Measurements from ENCODE around the gene ECT2L. TPM values are rescaled to one million over a fixed set of nuclear protein-coding genes. Genes with fewer than 3 reads are reported as not detected.

ECT2L gene
- total RNA-seq, 1 experiment from 2014 or later, result not detected

DNA sequence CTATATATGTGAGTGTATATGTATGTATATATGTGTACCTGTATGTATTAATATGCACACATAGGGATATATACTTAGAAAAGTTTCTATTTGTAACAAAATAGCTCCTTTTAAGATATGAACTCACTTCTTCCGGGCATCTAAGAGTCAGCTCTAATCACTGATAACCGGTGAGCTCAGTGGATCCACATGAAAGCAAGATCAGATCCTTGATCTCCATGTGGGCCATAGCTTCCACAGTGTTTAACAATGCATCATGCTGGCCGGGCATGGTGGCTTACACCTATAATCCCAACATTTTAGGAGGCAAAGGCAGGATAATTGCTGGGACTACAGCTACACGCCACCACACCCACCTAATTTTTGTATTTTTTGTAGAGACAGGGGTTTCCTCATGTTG, 52.6 kb downstream of the ECT2L start:
- Histone ChIP-seq H3K4me1 (ENCODE audit: control insufficient read depth in 1 of 2, insufficient read depth in 2 of 2, low read length in 2 of 2) (no peaks in the 10 kb centered on the region), H3K9me3 (ENCODE audit: control insufficient read depth in 1 of 2, insufficient read depth in 1 of 2, low read depth in 1 of 2, low read length in 2 of 2) (no peaks in the 10 kb centered on the region), H3K79me2 (ENCODE audit: insufficient read depth, low read length) (no peaks in the 10 kb centered on the region), H3K4me3 (replicated peaks in 1 of 2; ENCODE audit: low read depth in 1 of 2, low read length in 2 of 2) (no peak overlapping the region), H3K36me3 (ENCODE audit: control insufficient read depth in 1 of 2, insufficient read depth in 2 of 2, low read length in 2 of 2) (no peaks in the 10 kb centered on the region), H3K4me2 (ENCODE audit: low read length) (no peak overlapping the region), H2AFZ (ENCODE audit: low read depth, low read length, poor library complexity, severe bottlenecking) (no peak overlapping the region), H3K27ac (ENCODE audit: low read depth, low read length) (no peak overlapping the region), H3K9me2 (ENCODE audit: insufficient read depth) (no peaks in the 10 kb centered on the region), H3K27me3 (ENCODE audit: insufficient read depth, low read length) (no peaks in the 10 kb centered on the region), H3K9ac (ENCODE audit: low read length) (no peak overlapping the region), H4K20me1 (ENCODE audit: insufficient read depth) (no peaks in the 10 kb centered on the region; the same call in 1 of the 2 replicates)
- ChIA-PET POLR2A (no interaction called here), RAD21 (ENCODE audit: low non-redundant PET in 1 of 2, low total read pairs in 2 of 2, uncharacterized antibody in 2 of 2, unreplicated experiment in 2 of 2) (no interaction called here), CTCF (no interaction called here)
- no TSS peak for BruUV-seq (replicated peaks)
- intact Hi-C loops (cut with micrococcal nuclease), result no loop called here
- DNase-seq (ENCODE audit: low read depth, low spot score) (no peak), ATAC-seq (no peak)
- TF ChIP-seq TCF7L2 (IDR thresholded peaks at IDR 0.05; ENCODE audit: borderline replicate concordance, extremely low read depth, insufficient read depth, insufficient read length), result no peak

DNA sequence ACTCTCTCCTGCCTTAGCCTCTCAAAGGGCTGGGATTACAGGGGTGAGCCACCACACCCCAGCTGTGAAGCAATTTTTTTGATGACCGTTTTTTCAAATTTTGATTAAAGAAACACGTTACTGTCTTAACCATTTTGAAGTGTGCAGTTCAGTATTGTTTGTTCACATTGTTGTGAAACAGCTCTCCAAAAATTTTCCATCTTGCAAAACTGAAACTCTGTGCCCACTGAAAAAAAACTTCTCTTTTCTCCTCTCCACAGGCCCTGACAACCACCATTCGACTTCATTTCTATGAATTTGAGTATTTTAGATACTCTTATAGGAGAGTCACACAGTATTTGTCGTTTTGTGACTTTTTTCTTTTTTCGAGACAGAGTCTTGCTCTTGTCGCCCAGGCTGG, 53.9 kb downstream of the ECT2L start:
- H3K36me3 ChIP-seq (ENCODE audit: control insufficient read depth in 1 of 2, insufficient read depth in 2 of 2, low read length in 2 of 2), result no peaks in the 10 kb centered on the region
- no peaks in the 10 kb centered on the region for H4K20me1 ChIP-seq (ENCODE audit: insufficient read depth)
- intact Hi-C loops (cut with micrococcal nuclease), result no loop called here
- no TSS peak for BruUV-seq (replicated peaks)
- ATAC-seq, result no peak
- no peaks in the 10 kb centered on the region for H3K27me3 ChIP-seq (ENCODE audit: insufficient read depth, low read length)
- H3K4me1 ChIP-seq (ENCODE audit: control insufficient read depth in 1 of 2, insufficient read depth in 2 of 2, low read length in 2 of 2), result no peaks in the 10 kb centered on the region
- no peak overlapping the region for H3K4me3 ChIP-seq (replicated peaks in 1 of 2; ENCODE audit: low read depth in 1 of 2, low read length in 2 of 2)
- no peak overlapping the region for H3K27ac ChIP-seq (ENCODE audit: low read depth, low read length)
- no peaks in the 10 kb centered on the region for H3K9me3 ChIP-seq (ENCODE audit: control insufficient read depth in 1 of 2, insufficient read depth in 1 of 2, low read depth in 1 of 2, low read length in 2 of 2)
- POLR2A ChIA-PET, result no interaction called here
- no peak overlapping the region for H3K9ac ChIP-seq (ENCODE audit: low read length)
- RAD21 ChIA-PET (ENCODE audit: low non-redundant PET in 1 of 2, low total read pairs in 2 of 2, uncharacterized antibody in 2 of 2, unreplicated experiment in 2 of 2), result no interaction called here
- DNase-seq (ENCODE audit: low read depth, low spot score), result no peak
- no peak overlapping the region for H3K4me2 ChIP-seq (ENCODE audit: low read length)
- no peaks in the 10 kb centered on the region for H3K79me2 ChIP-seq (ENCODE audit: insufficient read depth, low read length)
- CTCF ChIA-PET, result no interaction called here
- no peaks in the 10 kb centered on the region for H3K9me2 ChIP-seq (ENCODE audit: insufficient read depth)
- no peak overlapping the region for H2AFZ ChIP-seq (ENCODE audit: low read depth, low read length, poor library complexity, severe bottlenecking)
- TF ChIP-seq YY1 (IDR thresholded peaks at IDR 0.05; ENCODE audit: extremely low read depth, insufficient replicate concordance, low read depth, low read length), result no peak
- TF ChIP-seq, protein P1, sequence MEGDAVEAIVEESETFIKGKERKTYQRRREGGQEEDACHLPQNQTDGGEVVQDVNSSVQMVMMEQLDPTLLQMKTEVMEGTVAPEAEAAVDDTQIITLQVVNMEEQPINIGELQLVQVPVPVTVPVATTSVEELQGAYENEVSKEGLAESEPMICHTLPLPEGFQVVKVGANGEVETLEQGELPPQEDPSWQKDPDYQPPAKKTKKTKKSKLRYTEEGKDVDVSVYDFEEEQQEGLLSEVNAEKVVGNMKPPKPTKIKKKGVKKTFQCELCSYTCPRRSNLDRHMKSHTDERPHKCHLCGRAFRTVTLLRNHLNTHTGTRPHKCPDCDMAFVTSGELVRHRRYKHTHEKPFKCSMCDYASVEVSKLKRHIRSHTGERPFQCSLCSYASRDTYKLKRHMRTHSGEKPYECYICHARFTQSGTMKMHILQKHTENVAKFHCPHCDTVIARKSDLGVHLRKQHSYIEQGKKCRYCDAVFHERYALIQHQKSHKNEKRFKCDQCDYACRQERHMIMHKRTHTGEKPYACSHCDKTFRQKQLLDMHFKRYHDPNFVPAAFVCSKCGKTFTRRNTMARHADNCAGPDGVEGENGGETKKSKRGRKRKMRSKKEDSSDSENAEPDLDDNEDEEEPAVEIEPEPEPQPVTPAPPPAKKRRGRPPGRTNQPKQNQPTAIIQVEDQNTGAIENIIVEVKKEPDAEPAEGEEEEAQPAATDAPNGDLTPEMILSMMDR (IDR thresholded peaks at IDR 0.05 in 2 of 3, conservative IDR thresholded peaks at IDR 0.05 in 1 of 3; ENCODE audit: borderline replicate concordance in 1 of 3, insufficient read depth in 1 of 3, low read depth in 2 of 3, low read length in 2 of 3), result no peak
- no peak for TF ChIP-seq JUND (IDR thresholded peaks at IDR 0.05)
- TF ChIP-seq POLR2AphosphoS5 (IDR thresholded peaks at IDR 0.05; ENCODE audit: low read depth, low read length), result no peak
- no peak for TF ChIP-seq SRF (IDR thresholded peaks at IDR 0.05; ENCODE audit: low read depth)
- no peak for TF ChIP-seq EZH2phosphoT487 (IDR thresholded peaks at IDR 0.05; ENCODE audit: borderline replicate concordance)
- TF ChIP-seq CEBPB (IDR thresholded peaks at IDR 0.05; ENCODE audit: low read depth), result no peak
- TF ChIP-seq SP1 (IDR thresholded peaks at IDR 0.05; ENCODE audit: low read depth), result no peak
- TF ChIP-seq ELF1 (IDR thresholded peaks at IDR 0.05; ENCODE audit: borderline replicate concordance, low read depth), result no peak
- no peak for TF ChIP-seq RAD21 (IDR thresholded peaks at IDR 0.05; ENCODE audit: low read depth)
- no peak for TF ChIP-seq ZFX (IDR thresholded peaks at IDR 0.05)
- TF ChIP-seq EGR1 (IDR thresholded peaks at IDR 0.05; ENCODE audit: low read depth), result no peak
- no peak for TF ChIP-seq TCF7L2 (IDR thresholded peaks at IDR 0.05; ENCODE audit: borderline replicate concordance, extremely low read depth, insufficient read depth, insufficient read length)
- no peak for TF ChIP-seq ZNF274 (IDR thresholded peaks at IDR 0.05; ENCODE audit: low read depth, low read length)
- TF ChIP-seq, protein P2, sequence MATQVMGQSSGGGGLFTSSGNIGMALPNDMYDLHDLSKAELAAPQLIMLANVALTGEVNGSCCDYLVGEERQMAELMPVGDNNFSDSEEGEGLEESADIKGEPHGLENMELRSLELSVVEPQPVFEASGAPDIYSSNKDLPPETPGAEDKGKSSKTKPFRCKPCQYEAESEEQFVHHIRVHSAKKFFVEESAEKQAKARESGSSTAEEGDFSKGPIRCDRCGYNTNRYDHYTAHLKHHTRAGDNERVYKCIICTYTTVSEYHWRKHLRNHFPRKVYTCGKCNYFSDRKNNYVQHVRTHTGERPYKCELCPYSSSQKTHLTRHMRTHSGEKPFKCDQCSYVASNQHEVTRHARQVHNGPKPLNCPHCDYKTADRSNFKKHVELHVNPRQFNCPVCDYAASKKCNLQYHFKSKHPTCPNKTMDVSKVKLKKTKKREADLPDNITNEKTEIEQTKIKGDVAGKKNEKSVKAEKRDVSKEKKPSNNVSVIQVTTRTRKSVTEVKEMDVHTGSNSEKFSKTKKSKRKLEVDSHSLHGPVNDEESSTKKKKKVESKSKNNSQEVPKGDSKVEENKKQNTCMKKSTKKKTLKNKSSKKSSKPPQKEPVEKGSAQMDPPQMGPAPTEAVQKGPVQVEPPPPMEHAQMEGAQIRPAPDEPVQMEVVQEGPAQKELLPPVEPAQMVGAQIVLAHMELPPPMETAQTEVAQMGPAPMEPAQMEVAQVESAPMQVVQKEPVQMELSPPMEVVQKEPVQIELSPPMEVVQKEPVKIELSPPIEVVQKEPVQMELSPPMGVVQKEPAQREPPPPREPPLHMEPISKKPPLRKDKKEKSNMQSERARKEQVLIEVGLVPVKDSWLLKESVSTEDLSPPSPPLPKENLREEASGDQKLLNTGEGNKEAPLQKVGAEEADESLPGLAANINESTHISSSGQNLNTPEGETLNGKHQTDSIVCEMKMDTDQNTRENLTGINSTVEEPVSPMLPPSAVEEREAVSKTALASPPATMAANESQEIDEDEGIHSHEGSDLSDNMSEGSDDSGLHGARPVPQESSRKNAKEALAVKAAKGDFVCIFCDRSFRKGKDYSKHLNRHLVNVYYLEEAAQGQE (IDR thresholded peaks at IDR 0.05; ENCODE audit: low read depth), result no peak
- TF ChIP-seq, protein P3, sequence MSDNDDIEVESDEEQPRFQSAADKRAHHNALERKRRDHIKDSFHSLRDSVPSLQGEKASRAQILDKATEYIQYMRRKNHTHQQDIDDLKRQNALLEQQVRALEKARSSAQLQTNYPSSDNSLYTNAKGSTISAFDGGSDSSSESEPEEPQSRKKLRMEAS (IDR thresholded peaks at IDR 0.05), result no peak
- TF ChIP-seq SIN3A (IDR thresholded peaks at IDR 0.05; ENCODE audit: low read depth), result no peak
- TF ChIP-seq POLR2A (IDR thresholded peaks at IDR 0.05; ENCODE audit: borderline replicate concordance, extremely low read depth, insufficient read depth, insufficient read length), result no peak
